HepG2 (cell line): Measurements from ENCODE around the gene EFEMP2. TPM values are rescaled to one million over a fixed set of nuclear protein-coding genes. Genes with fewer than 3 reads are reported as not detected.

Experiments
- GTF2F1 ChIP-seq: fragments of 150-350 bp; IDR thresholded peaks from 2 replicates; pipeline ENCODE4 v1.6.1; 2014; ENCODE audit warnings: low read length
- ISL2 ChIP-seq: sonication (generic); formaldehyde crosslinking; IDR thresholded peaks from 2 replicates; pipeline ENCODE4 v1.5.0; 2020; ENCODE audit warnings: missing genetic modification reagents
- KDM1A ChIP-seq: IDR thresholded peaks from 2 replicates; pipeline ENCODE4 v1.6.1; 2016; ENCODE audit warnings: missing compliant biosample characterization
- ZMAT3 ChIP-seq: sonication (generic); formaldehyde crosslinking; conservative IDR thresholded peaks from 2 replicates; pipeline ENCODE4 v1.7.0; 2021; ENCODE audit warnings: missing genetic modification reagents
- ZNF468 ChIP-seq: sonication (generic); formaldehyde crosslinking; IDR thresholded peaks from 2 replicates; pipeline ENCODE4 v1.8.0; 2022; ENCODE audit warnings: mild to moderate bottlenecking, moderate library complexity, missing genetic modification reagents
- ZNF879 ChIP-seq: sonication (generic); formaldehyde crosslinking; IDR thresholded peaks from 2 replicates; pipeline ENCODE4 v1.8.1; 2023; ENCODE audit warnings: missing genetic modification reagents
- polyA plus RNA-seq, 8 experiments: library from polyadenylated mRNA; depleted of rRNA in 3 of 8; stranded (reverse) in 7 of 8; unstranded in 1 of 8; fragments of >200 nt; fragmentation: Illumina TruSeq in 4 of 8; extraction: Trizol in 4 of 8; gene quantifications; 2 replicates each; pipeline versions ENCODE4 v1.2.1 to v1.2.3, GENCODE V29; 2011 to 2016; ENCODE audit warnings: low read depth in 4 of 8, missing spikeins in 1 of 8, mixed read lengths in 1 of 8; ENCODE audit not compliant: insufficient read depth in 1 of 8
- total RNA-seq, 5 experiments: library from RNA; depleted of rRNA; stranded (reverse); fragments of >200 nt; fragmentation: Illumina TruSeq; extraction: Trizol; gene quantifications; 2 replicates each; pipeline ENCODE4 v1.2.3, GENCODE V29; 2016; ENCODE audit warnings: low read depth in 1 of 5
- TF ChIP-seq, protein P1 (sequence below): sonication (generic); formaldehyde crosslinking; IDR thresholded peaks from 2 replicates; pipeline ENCODE4 v1.4.0; 2020; ENCODE audit warnings: mild to moderate bottlenecking, missing genetic modification reagents
- TF ChIP-seq, protein P2 (sequence below): sonication (generic); formaldehyde crosslinking; IDR thresholded peaks from 2 replicates; pipeline ENCODE4 v1.5.0; 2020; ENCODE audit warnings: mild to moderate bottlenecking, missing genetic modification reagents
- TF ChIP-seq, protein P3 (sequence below): sonication (generic); formaldehyde crosslinking; IDR thresholded peaks from 2 replicates; pipeline ENCODE4 v1.8.0; 2022; ENCODE audit warnings: mild to moderate bottlenecking, missing genetic modification reagents, borderline replicate concordance
- TF ChIP-seq, protein P4 (sequence below): sonication (generic); formaldehyde crosslinking; IDR thresholded peaks from 2 replicates; pipeline ENCODE4 v1.8.1; 2023; ENCODE audit warnings: missing genetic modification reagents, inconsistent platforms, borderline replicate concordance

The EFEMP2 gene
- total and polyA plus RNA-seq, 2 of the 13 experiments (the other 11 are each of a cell fraction or from before 2014, with no cell fraction given), result 7.4 to 29.7 TPM

DNA sequence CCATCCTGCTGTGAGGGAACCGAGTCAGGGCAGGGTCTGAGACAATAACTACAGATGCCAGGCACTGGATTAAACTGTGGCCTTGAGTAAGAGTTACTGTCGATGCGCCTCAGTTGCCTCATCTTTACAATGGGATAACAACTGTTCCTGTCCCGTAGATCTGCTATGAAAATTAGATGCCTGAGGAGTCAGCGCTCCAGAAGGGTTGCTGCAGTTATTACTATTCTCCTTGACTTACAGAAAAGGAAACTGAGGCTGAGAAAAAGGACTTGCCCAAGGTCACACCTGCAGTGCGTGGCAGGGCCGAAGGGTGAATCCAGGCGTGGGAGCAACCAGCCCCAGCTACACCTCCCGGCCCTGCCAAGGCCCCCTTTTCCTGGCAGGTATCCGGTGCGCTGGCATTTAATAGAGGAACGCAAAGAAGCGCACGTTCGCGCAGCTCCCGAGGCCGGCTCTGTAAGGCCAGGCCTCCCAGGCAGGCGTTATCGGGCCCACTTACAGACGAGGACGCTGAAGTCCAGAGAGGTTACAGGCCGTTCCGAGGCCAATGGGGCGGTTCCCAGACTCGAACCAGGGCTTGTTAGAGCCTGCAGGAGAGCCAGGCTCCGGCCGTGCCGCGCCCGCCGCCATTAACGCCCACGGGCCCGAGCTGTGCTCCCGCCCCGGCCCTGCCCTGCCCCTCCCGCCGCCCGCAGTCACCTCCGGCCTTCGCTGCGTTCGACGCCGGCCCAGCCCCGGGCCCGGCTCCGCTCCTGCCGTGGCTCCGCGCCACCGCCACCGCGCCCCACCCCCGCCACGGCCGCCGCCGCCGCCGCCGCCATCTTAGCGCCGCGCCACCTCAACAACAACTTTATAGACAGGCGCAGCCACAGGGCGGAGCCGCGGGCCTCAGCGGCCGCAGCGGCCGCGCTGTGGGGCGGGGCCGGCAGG lies 45.9 kb upstream of the EFEMP2 start, which contains the start of gene C11orf68 (continued):
- TF ChIP-seq, protein P1, sequence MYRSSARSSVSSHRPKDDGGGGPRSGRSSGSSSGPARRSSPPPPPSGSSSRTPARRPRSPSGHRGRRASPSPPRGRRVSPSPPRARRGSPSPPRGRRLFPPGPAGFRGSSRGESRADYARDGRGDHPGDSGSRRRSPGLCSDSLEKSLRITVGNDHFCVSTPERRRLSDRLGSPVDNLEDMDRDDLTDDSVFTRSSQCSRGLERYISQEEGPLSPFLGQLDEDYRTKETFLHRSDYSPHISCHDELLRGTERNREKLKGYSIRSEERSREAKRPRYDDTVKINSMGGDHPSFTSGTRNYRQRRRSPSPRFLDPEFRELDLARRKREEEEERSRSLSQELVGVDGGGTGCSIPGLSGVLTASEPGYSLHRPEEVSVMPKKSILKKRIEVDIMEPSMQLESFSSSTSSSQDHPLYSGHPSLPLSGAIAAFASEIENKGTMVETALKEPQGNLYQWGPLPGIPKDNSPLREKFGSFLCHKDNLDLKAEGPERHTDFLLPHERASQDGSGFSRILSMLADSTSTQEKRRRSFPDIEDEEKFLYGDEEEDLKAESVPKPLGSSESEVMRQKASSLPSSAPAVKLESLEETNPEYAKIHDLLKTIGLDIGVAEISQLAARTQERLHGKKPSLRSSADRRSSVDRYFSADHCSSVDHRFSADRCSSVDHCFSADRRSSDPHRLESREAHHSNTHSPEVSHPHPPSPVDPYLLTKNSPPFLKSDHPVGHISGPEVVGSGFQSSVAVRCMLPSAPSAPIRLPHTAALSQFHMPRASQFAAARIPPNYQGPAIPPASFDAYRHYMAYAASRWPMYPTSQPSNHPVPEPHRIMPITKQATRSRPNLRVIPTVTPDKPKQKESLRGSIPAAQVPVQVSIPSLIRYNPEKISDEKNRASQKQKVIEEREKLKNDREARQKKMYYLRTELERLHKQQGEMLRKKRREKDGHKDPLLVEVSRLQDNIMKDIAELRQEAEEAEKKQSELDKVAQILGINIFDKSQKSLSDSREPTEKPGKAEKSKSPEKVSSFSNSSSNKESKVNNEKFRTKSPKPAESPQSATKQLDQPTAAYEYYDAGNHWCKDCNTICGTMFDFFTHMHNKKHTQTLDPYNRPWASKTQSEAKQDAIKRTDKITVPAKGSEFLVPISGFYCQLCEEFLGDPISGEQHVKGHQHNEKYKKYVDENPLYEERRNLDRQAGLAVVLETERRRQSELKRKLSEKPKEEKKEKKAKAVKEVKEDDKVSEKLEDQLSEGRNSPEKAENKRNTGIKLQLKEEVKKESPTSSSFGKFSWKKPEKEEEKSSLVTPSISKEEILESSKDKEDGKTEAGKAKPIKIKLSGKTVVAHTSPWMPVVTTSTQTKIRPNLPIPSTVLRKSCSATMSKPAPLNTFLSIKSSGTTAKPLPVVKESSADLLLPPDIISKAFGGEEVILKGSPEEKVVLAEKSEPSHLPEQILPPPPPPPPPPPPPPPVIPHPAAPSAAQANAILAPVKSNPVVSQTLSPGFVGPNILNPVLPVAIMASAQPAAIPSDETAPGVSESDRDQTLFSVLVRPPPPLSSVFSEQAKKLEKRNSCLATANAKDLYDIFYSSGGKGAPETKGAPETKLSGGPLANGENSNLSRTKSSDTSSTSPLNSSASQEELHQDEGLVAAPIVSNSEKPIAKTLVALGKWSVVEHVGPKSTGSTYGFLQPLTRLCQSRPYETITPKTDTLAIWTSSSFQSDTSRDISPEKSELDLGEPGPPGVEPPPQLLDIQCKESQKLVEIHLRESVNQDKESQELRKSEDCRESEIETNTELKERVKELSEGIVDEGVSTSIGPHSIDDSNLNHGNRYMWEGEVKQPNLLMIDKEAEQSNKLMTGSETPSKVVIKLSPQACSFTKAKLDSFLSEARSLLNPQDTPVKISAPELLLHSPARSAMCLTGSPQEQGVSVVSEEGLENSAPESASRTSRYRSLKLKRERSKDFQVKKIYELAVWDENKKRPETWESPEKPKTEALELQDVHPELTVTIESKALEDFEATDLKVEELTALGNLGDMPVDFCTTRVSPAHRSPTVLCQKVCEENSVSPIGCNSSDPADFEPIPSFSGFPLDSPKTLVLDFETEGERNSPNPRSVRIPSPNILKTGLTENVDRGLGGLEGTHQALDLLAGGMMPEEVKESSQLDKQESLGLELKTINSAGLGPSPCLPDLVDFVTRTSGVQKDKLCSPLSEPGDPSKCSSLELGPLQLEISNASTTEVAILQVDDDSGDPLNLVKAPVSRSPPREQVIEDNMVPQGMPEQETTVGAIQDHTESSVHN (CRISPR knock-in tag), result no peak
- TF ChIP-seq KDM1A (peak; percentile 47; the same call in 1 of the 2 replicates), GTF2F1 (no peak), ZMAT3 (CRISPR knock-in tag) (no peak), ZNF879 (CRISPR knock-in tag) (no peak), ZNF468 (CRISPR knock-in tag) (no peak), ISL2 (CRISPR knock-in tag) (no peak)
- TF ChIP-seq, protein P2, sequence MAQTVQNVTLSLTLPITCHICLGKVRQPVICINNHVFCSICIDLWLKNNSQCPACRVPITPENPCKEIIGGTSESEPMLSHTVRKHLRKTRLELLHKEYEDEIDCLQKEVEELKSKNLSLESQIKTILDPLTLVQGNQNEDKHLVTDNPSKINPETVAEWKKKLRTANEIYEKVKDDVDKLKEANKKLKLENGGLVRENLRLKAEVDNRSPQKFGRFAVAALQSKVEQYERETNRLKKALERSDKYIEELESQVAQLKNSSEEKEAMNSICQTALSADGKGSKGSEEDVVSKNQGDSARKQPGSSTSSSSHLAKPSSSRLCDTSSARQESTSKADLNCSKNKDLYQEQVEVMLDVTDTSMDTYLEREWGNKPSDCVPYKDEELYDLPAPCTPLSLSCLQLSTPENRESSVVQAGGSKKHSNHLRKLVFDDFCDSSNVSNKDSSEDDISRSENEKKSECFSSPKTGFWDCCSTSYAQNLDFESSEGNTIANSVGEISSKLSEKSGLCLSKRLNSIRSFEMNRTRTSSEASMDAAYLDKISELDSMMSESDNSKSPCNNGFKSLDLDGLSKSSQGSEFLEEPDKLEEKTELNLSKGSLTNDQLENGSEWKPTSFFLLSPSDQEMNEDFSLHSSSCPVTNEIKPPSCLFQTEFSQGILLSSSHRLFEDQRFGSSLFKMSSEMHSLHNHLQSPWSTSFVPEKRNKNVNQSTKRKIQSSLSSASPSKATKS (CRISPR knock-in tag), result no peak
- TF ChIP-seq, protein P3, sequence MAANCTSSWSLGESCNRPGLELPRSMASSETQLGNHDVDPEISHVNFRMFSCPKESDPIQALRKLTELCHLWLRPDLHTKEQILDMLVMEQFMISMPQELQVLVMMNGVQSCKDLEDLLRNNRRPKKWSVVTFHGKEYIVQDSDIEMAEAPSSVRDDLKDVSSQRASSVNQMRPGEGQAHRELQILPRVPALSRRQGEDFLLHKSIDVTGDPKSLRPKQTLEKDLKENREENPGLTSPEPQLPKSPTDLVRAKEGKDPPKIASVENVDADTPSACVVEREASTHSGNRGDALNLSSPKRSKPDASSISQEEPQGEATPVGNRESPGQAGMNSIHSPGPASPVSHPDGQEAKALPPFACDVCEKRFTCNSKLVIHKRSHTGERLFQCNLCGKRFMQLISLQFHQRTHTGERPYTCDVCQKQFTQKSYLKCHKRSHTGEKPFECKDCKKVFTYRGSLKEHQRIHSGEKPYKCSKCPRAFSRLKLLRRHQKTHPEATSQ, result no peak
- TF ChIP-seq, protein P4, sequence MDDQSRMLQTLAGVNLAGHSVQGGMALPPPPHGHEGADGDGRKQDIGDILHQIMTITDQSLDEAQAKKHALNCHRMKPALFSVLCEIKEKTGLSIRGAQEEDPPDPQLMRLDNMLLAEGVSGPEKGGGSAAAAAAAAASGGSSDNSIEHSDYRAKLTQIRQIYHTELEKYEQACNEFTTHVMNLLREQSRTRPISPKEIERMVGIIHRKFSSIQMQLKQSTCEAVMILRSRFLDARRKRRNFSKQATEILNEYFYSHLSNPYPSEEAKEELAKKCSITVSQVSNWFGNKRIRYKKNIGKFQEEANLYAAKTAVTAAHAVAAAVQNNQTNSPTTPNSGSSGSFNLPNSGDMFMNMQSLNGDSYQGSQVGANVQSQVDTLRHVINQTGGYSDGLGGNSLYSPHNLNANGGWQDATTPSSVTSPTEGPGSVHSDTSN (CRISPR knock-in tag), result 0 out of 2 replicates have a peak, but pooled peaks have one; percentile 6
